Gastrocnemius medialis (tissue), 4 donors: ENCODE data around the gene PTGES2. TPM values are rescaled to one million over a fixed set of nuclear protein-coding genes. Genes with fewer than 3 reads are reported as not detected.
A peak's percentile ranks its signal among the peaks of the same experiment; 100 is the strongest.

ENCODE experiments used
- ATAC-seq, 2 donors: fragments of 150-250 bp; one replicate each; pipeline ENCODE4 v1.9.1; 2016
- DNase-seq, 2 donors: peaks; one replicate each; pipeline ENCODE4 v3.0.0-alpha.2; 2019
- H3K27ac ChIP-seq, 4 donors: fragments of 200-600 bp; sonication (generic); 1 replicate in 1 of 4; 2 replicates in 3 of 4; pipeline ENCODE4 v1.5.1; 2016 to 2018; ENCODE audit warnings: mild to moderate bottlenecking in 2 of 4, moderate library complexity in 1 of 4
- H3K27me3 ChIP-seq, 3 donors: fragments of 200-600 bp; sonication (generic) in 2 of 3; 1 replicate in 1 of 3; 2 replicates in 2 of 3; pipeline versions ENCODE4 v1.5.1 to v1.6.0; 2016 to 2019; ENCODE audit warnings: mild to moderate bottlenecking in 1 of 3, moderate library complexity in 1 of 3
- H3K36me3 ChIP-seq, 2 donors: fragments of 200-600 bp; sonication (generic) in 1 of 2; one replicate each; pipeline ENCODE4 v1.5.1; 2017 to 2018
- H3K4me1 ChIP-seq, 2 donors: fragments of 200-600 bp; sonication (generic) in 1 of 2; one replicate each; pipeline ENCODE4 v1.5.1; 2016 to 2017; ENCODE audit warnings: mild to moderate bottlenecking in 2 of 2
- H3K4me3 ChIP-seq, 4 donors: fragments of 200-600 bp; sonication (generic) in 3 of 4; 1 replicate in 1 of 4; 2 replicates in 3 of 4; pipeline ENCODE4 v1.5.1; 2016 to 2019; ENCODE audit warnings: mild to moderate bottlenecking in 2 of 4
- H3K9me3 ChIP-seq, 3 donors: fragments of 200-600 bp; sonication (generic) in 2 of 3; 1 replicate in 1 of 3; 2 replicates in 2 of 3; pipeline ENCODE4 v1.5.1; 2016 to 2019
- CTCF ChIP-seq, 5 experiments: fragments of 450-650 bp in 3 of 5; fragments of 200-600 bp in 2 of 5; sonication (generic) in 2 of 5; IDR thresholded peaks in 4 of 5; conservative IDR thresholded peaks in 1 of 5; 1 replicate in 4 of 5; 2 replicates in 1 of 5; pipeline ENCODE4 v1.5.1; 2016 to 2019; ENCODE audit warnings: antibody characterized with exemption in 5 of 5, mild to moderate bottlenecking in 3 of 5, moderate library complexity in 3 of 5
- POLR2A ChIP-seq, 2 donors: fragments of 450-650 bp; IDR thresholded peaks; one replicate each; pipeline ENCODE4 v1.6.1; 2017; ENCODE audit warnings: antibody characterized with exemption in 2 of 2, mild to moderate bottlenecking in 2 of 2, moderate library complexity in 2 of 2
- in situ Hi-C, 4 donors: fragments of 200-750 bp; cut with MboI; loops; one replicate each; pipeline versions ENCODE4 v1.15.0 to v1.8.0; 2017; ENCODE audit warnings: low sequenced_read_pairs in 4 of 4
- intact Hi-C: fragments of 100-400 bp; cut with DNase I; formaldehyde crosslinking; loops from one replicate; pipeline ENCODE4 v1.15.1; 2023; ENCODE audit warnings: low total_unique reads
- total RNA-seq, 4 donors: library from RNA; depleted of rRNA; stranded (reverse); fragments of >200 nt; gene quantifications; one replicate each; pipeline versions ENCODE4 v1.1.0 to v1.2.3, GENCODE V29; 2016

PTGES2 gene
- total RNA-seq, 4 donors from 2014 or later, result 95.2 to 266 (median 155) TPM

- Histone ChIP-seq H3K4me3 (no peak overlapping the region), H3K27me3 (no peaks in the 10 kb centered on the region), H3K9me3 (no peaks in the 10 kb centered on the region), H3K36me3 (peaks cover 0 to 38% of the 10 kb centered on the region in 2 donors), H3K4me1 (peaks cover 23 to 30% of the 10 kb centered on the region in 2 donors), H3K27ac (peak overlapping the region in 3 of 4 donors; percentile 97 to 100 (median 97))
- in situ Hi-C loops (loop anchor here in 2 of 4 donors (25.0 kb wide), 1 partner anchor 163 kb away; no protein-coding TSS in a partner anchor), intact Hi-C loops (no loop called here)
- DNase-seq (peak in 1 of 2 donors; percentile 54), ATAC-seq (no peak)
- no peak for TF ChIP-seq POLR2A (IDR thresholded peaks at IDR 0.05)
- TF ChIP-seq CTCF (IDR thresholded peaks at IDR 0.05 in 4 of 5, conservative IDR thresholded peaks at IDR 0.05 in 1 of 5), result peak in 4 of 5 experiments; percentile 6 to 58 (median 18)
Observed at GRCh38 chr9:128124873-128125579, 2.5 kb downstream of the PTGES2 start.

GRCh38 chr9:128124451-128124850 is 3.1 kb downstream of the PTGES2 start:
- peak in 1 of 2 donors; percentile 12 for DNase-seq
- Histone ChIP-seq H3K4me3 (no peak overlapping the region), H3K4me1 (peaks cover 23 to 29% of the 10 kb centered on the region in 2 donors), H3K27ac (peak overlapping the region in 1 of 4 donors; percentile 29), H3K27me3 (no peaks in the 10 kb centered on the region), H3K36me3 (peaks cover 0 to 38% of the 10 kb centered on the region in 2 donors), H3K9me3 (no peaks in the 10 kb centered on the region)
- intact Hi-C loops, result no loop called here
- no peak for TF ChIP-seq POLR2A (IDR thresholded peaks at IDR 0.05)
- TF ChIP-seq CTCF (IDR thresholded peaks at IDR 0.05 in 4 of 5, conservative IDR thresholded peaks at IDR 0.05 in 1 of 5), result no peak
- no peak for ATAC-seq
- in situ Hi-C loops, result loop anchor here in 2 of 4 donors (25.0 kb wide), 1 partner anchor 162 kb away; no protein-coding TSS in a partner anchor

- peaks cover 0 to 38% of the 10 kb centered on the region in 2 donors for H3K36me3 ChIP-seq
- DNase-seq, result peak in 1 of 2 donors; percentile 12
Observed at GRCh38 chr9:128123451-128124080, 4.0 kb downstream of the PTGES2 start.

DNA sequence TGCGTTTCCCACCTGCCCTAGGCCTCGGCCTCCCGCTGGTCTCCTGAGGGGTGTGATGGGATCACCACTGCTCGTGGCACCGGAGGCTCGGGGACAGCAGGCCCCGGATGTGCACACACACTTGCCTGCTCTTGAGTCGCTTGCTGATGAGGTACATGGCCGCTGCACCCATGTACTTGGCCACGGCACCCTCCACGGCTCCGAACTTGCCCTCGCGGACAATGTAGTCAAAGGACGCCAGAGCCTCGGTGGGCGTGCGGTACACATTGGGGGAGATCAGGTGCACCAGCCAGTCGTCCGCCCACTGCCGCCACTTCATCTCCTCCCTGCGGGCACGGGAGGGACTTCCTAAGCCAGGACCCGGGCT is 4.7 kb downstream of the PTGES2 start:
- in situ Hi-C loops (loop anchor here in 2 of 4 donors (25.0 kb wide), 1 partner anchor 160 kb away; no protein-coding TSS in a partner anchor), intact Hi-C loops (no loop called here)
- Histone ChIP-seq H3K4me1 (peaks cover 21 to 25% of the 10 kb centered on the region in 2 donors), H3K27ac (no peak overlapping the region), H3K36me3 (peaks cover 0 to 38% of the 10 kb centered on the region in 2 donors), H3K9me3 (no peaks in the 10 kb centered on the region), H3K27me3 (no peaks in the 10 kb centered on the region), H3K4me3 (no peak overlapping the region)
- ATAC-seq (no peak), DNase-seq (peak in 1 of 2 donors; percentile 13)
- TF ChIP-seq CTCF (IDR thresholded peaks at IDR 0.05 in 4 of 5, conservative IDR thresholded peaks at IDR 0.05 in 1 of 5), result no peak
- no peak for TF ChIP-seq POLR2A (IDR thresholded peaks at IDR 0.05)

More at GRCh38 chr9:128123451-128124080, 4.0 kb downstream of the PTGES2 start:
- Histone ChIP-seq H3K9me3 (no peaks in the 10 kb centered on the region), H3K27me3 (no peaks in the 10 kb centered on the region), H3K4me1 (peaks cover 17 to 20% of the 10 kb centered on the region in 2 donors), H3K4me3 (no peak overlapping the region), H3K27ac (no peak overlapping the region)
- intact Hi-C loops (no loop called here), in situ Hi-C loops (loop anchor here in 2 of 4 donors (25.0 kb wide), 1 partner anchor 161 kb away; no protein-coding TSS in a partner anchor)
- TF ChIP-seq POLR2A (IDR thresholded peaks at IDR 0.05) (no peak), CTCF (IDR thresholded peaks at IDR 0.05 in 4 of 5, conservative IDR thresholded peaks at IDR 0.05 in 1 of 5) (no peak)
- no peak for ATAC-seq
